GM12878 (cell line): ENCODE data around the gene SMYD5. TPM values are rescaled to one million over a fixed set of nuclear protein-coding genes. Genes with fewer than 3 reads are reported as not detected.
A peak's percentile ranks its signal among the peaks of the same experiment; 100 is the strongest.

Source experiments
- ATAC-seq: fragments of 200-7000 bp; cut with Tn5 transposase; 3 replicates; pipeline ENCODE4 v1.9.1; 2020; ENCODE audit warnings: mild to moderate bottlenecking, moderate library complexity
- BruUV-seq: library from RNA; stranded (reverse); fragments of 400-500 nt; replicated peaks from 2 replicates; lab custom pipeline; 2021; lab: Mats Ljungman, UMichigan
- CTCF ChIA-PET: fragments of 300-600 bp; sonication (Branson Sonifier 250); formaldehyde crosslinking; extraction: SDS; loops from one replicate; lab custom pipeline; 2021; ENCODE audit warnings: inconsistent platforms; lab: Yijun Ruan, JAX
- POLR2A ChIA-PET: fragments of 350-600 bp; formaldehyde crosslinking; extraction: SDS; loops from one replicate; lab custom pipeline; 2021; ENCODE audit warnings: inconsistent platforms; lab: Charles Lee
- RAD21 ChIA-PET: fragments of 300-600 bp; sonication (Branson Sonifier 250); formaldehyde crosslinking; loops from one replicate; lab custom pipeline; 2023; ENCODE audit warnings: antibody characterized with exemption; ENCODE audit not compliant: unreplicated experiment; lab: Charles Lee
- SMC1A ChIA-PET: fragments of 300-600 bp; sonication (Branson Sonifier 250); formaldehyde crosslinking; loops from one replicate; lab custom pipeline; 2023; ENCODE audit not compliant: unreplicated experiment, uncharacterized antibody; lab: Charles Lee
- DNase-seq: peaks from one replicate; pipeline ENCODE4 v3.0.0-alpha.2; 2011; ENCODE audit warnings: low read depth, low spot score
- FAIRE-seq: peaks from 3 replicates; lab custom pipeline; 2011; peaks lifted over from hg19 to GRCh38; lab: Jason Lieb, UNC
- H2AFZ ChIP-seq: 2 replicates; pipeline ENCODE4 v1.6.0; 2011; ENCODE audit warnings: low read depth, low read length, control low read depth; ENCODE audit not compliant: control insufficient read depth
- H3K27ac ChIP-seq: 2 replicates; pipeline ENCODE4 v1.5.1; 2011; ENCODE audit warnings: control low read depth; ENCODE audit not compliant: control insufficient read depth, insufficient read depth
- H3K27me3 ChIP-seq, 2 experiments: replicated peaks in 1 of 2; 2 replicates each; pipeline versions ENCODE4 v1.6.0 to v1.6.1; 2011; ENCODE audit warnings: low read length in 1 of 2; ENCODE audit not compliant: control insufficient read depth in 2 of 2, insufficient read depth in 2 of 2
- H3K36me3 ChIP-seq, 2 experiments: 2 replicates each; pipeline ENCODE4 v1.5.1; 2011; ENCODE audit warnings: low read length in 1 of 2; ENCODE audit not compliant: control insufficient read depth in 2 of 2, insufficient read depth in 2 of 2
- H3K4me1 ChIP-seq: 2 replicates; pipeline ENCODE4 v1.6.1; 2011; ENCODE audit warnings: mild to moderate bottlenecking, low read length, moderate library complexity, mixed read lengths; ENCODE audit not compliant: control insufficient read depth, insufficient read depth
- H3K4me2 ChIP-seq: 2 replicates; pipeline ENCODE4 v1.6.0; 2011; ENCODE audit warnings: control low read depth; ENCODE audit not compliant: control insufficient read depth, insufficient read depth
- H3K4me3 ChIP-seq: fragments of 200-600 bp; sonication (generic); 2 replicates; pipeline ENCODE4 v1.5.1; 2016
- H3K79me2 ChIP-seq: 2 replicates; pipeline ENCODE4 v1.6.0; 2011; ENCODE audit warnings: low read length; ENCODE audit not compliant: control insufficient read depth, insufficient read depth
- H3K9ac ChIP-seq: 2 replicates; pipeline ENCODE4 v1.8.0; 2011; ENCODE audit warnings: low read length, control low read depth, mixed read lengths; ENCODE audit not compliant: control insufficient read depth, insufficient read depth
- H3K9me3 ChIP-seq: replicated peaks from 3 replicates; pipeline ENCODE4 v1.5.1; 2011; ENCODE audit warnings: mild to moderate bottlenecking, low read length; ENCODE audit not compliant: control insufficient read depth, insufficient read depth
- H4K20me1 ChIP-seq: 2 replicates; pipeline ENCODE4 v1.6.0; 2011; ENCODE audit not compliant: control insufficient read depth, insufficient read depth
- ATF7 ChIP-seq: fragments of 450-650 bp; IDR thresholded peaks from 2 replicates; pipeline ENCODE4 v1.6.1; 2016; ENCODE audit warnings: low read depth, mild to moderate bottlenecking
- CBX5 ChIP-seq: sonication (generic); IDR thresholded peaks from 2 replicates; pipeline ENCODE4 v1.6.1; 2016; ENCODE audit warnings: low read depth, moderate library complexity, mild to moderate bottlenecking, inconsistent platforms
- CHD1 ChIP-seq: IDR thresholded peaks from 2 replicates; pipeline ENCODE4 v1.6.1; 2012; ENCODE audit warnings: low read depth, low read length, improper control_type of control experiment
- CREB1 ChIP-seq: IDR thresholded peaks from 2 replicates; pipeline ENCODE4 v1.6.1; 2012; ENCODE audit warnings: low read depth, mild to moderate bottlenecking, inconsistent platforms
- FOXK2 ChIP-seq: fragments of 450-650 bp; IDR thresholded peaks from 2 replicates; pipeline ENCODE4 v1.6.1; 2017; ENCODE audit warnings: mild to moderate bottlenecking, moderate library complexity
- IRF4 ChIP-seq: IDR thresholded peaks from 2 replicates; pipeline ENCODE4 v1.6.1; 2011; ENCODE audit warnings: low read depth, low read length
- KAT2A ChIP-seq: conservative IDR thresholded peaks from 2 replicates; pipeline ENCODE4 v1.6.1; 2011; ENCODE audit warnings: low read depth, low read length; ENCODE audit not compliant: control insufficient read depth
- NBN ChIP-seq: fragments of 450-650 bp; IDR thresholded peaks from 2 replicates; pipeline ENCODE4 v1.6.1; 2016
- PML ChIP-seq: IDR thresholded peaks from 2 replicates; pipeline ENCODE4 v1.6.1; 2012; ENCODE audit warnings: low read length, inconsistent platforms
- POU2F2 ChIP-seq: IDR thresholded peaks from 3 replicates; pipeline ENCODE4 v1.6.1; 2011; ENCODE audit warnings: low read depth, mild to moderate bottlenecking, low read length, borderline replicate concordance
- RELB ChIP-seq: fragments of 450-650 bp; IDR thresholded peaks from 2 replicates; pipeline ENCODE4 v1.6.1; 2017; ENCODE audit warnings: low read depth, mild to moderate bottlenecking, moderate library complexity
- SP1 ChIP-seq: IDR thresholded peaks from one replicate; pipeline ENCODE4 v1.6.1; 2011; ENCODE audit warnings: low read depth, low read length
- SRF ChIP-seq, 2 experiments: IDR thresholded peaks; 2 replicates each; pipeline ENCODE4 v1.6.1; 2011; ENCODE audit warnings: low read depth in 2 of 2, low read length in 2 of 2, mild to moderate bottlenecking in 1 of 2, moderate library complexity in 1 of 2
- SUZ12 ChIP-seq: fragments of 200-600 bp; sonication (generic); IDR thresholded peaks from one replicate; pipeline ENCODE4 v1.6.1; 2018; ENCODE audit warnings: antibody characterized with exemption, mild to moderate bottlenecking; ENCODE audit not compliant: unreplicated experiment
- YY1 ChIP-seq: IDR thresholded peaks from 2 replicates; pipeline ENCODE4 v1.6.1; 2011; ENCODE audit warnings: low read depth, mild to moderate bottlenecking, low read length
- ZNF207 ChIP-seq: fragments of 450-650 bp; IDR thresholded peaks from 2 replicates; pipeline ENCODE4 v1.6.1; 2014; ENCODE audit warnings: antibody characterized with exemption, mild to moderate bottlenecking, borderline replicate concordance
- WGBS: methylation state at CpG from one replicate; pipeline ENCODE4 v1.1.6; 2016; ENCODE audit warnings: low lambda C conversion rate; ENCODE audit not compliant: insufficient replicate concordance, insufficient coverage; ENCODE audit errors: missing lambda C conversion rate; 5-methylcytosine and 5-hydroxymethylcytosine counted together
- in situ Hi-C: fragments of 300-500 bp; cut with MboI; formaldehyde crosslinking; loops from 9 replicates; pipeline ENCODE4 v1.14.3; 2018; ENCODE audit warnings: mixed read lengths
- intact Hi-C: fragments of 100-400 bp; cut with micrococcal nuclease; formaldehyde crosslinking; loops from one replicate; pipeline ENCODE4 v1.14.2; 2022; ENCODE audit not compliant: unreplicated experiment
- polyA plus RNA-seq, 11 experiments: library from polyadenylated mRNA; depleted of rRNA in 4 of 11; unstranded in 6 of 11; stranded (reverse) in 5 of 11; fragments of >200 nt; fragmentation: Nextera tagmentation in 4 of 11; fragmentation: Illumina TruSeq in 1 of 11; extraction: Ambion mirVana in 4 of 11; extraction: Trizol in 1 of 11; gene quantifications; 1 replicate in 1 of 11; 2 replicates in 10 of 11; pipeline versions ENCODE4 v1.2.1 to v1.2.3, GENCODE V29; 2011 to 2016; ENCODE audit warnings: inconsistent platforms in 2 of 11, missing spikeins in 2 of 11, low read depth in 1 of 11
- total RNA-seq, 4 experiments: library from RNA; depleted of rRNA in 3 of 4; stranded (reverse); fragments of >200 nt in 3 of 4; fragmentation: Illumina TruSeq in 1 of 4; extraction: Trizol in 1 of 4; gene quantifications; 2 replicates each; pipeline versions ENCODE4 v1.2.1 to v1.2.3, GENCODE V29; 2013 to 2021
- TF ChIP-seq, protein P1 (sequence below): fragments of 450-650 bp; IDR thresholded peaks from 2 replicates; pipeline ENCODE4 v1.6.1; 2017; ENCODE audit warnings: mild to moderate bottlenecking, moderate library complexity
- TF ChIP-seq, protein P2 (sequence below): fragments of 450-650 bp; IDR thresholded peaks from 2 replicates; pipeline ENCODE4 v1.6.1; 2016; ENCODE audit warnings: mild to moderate bottlenecking
- TF ChIP-seq, protein P3 (sequence below): IDR thresholded peaks from 2 replicates; pipeline ENCODE4 v1.6.1; 2011; ENCODE audit warnings: low read depth, low read length, improper control_type of control experiment, borderline replicate concordance

Gene SMYD5
- total and polyA plus RNA-seq, 10 of the 15 experiments (the other 5 are each of a cell fraction or from before 2014, with no cell fraction given) = 6.1 to 35.3 (median 26.4) TPM

DNA sequence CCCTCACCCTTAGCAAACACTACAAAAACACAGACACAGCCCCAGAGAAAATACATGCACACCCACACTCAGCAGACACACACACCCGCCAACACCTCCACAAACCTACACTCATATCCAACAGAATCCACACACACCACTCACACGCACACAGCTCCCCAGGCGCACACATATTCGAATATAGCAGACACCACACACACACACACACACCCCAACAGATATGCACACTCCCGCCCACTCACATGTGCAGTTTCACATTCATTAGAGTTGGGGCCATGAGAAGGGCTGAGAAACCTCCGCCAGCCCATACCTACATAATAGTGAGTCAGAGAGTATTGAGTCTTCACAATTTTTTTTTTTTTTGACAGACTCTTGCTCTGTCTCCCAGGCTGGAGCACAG lies 41.1 kb upstream of the SMYD5 start:
- in situ Hi-C loops = no loop called here
- Histone ChIP-seq H3K27me3 (peaks cover 10 to 14% of the 10 kb centered on the region in 2 experiments; a peak in 3 of 4 replicates), H3K9me3 (no peaks in the 10 kb centered on the region), H3K36me3 (no peaks in the 10 kb centered on the region), H3K9ac (no peak overlapping the region), H3K4me1 (peaks cover 13% of the 10 kb centered on the region; the same call in 1 of the 2 replicates), H3K4me2 (no peak overlapping the region), H3K27ac (no peak overlapping the region), H2AFZ (no peak overlapping the region), H3K4me3 (no peak overlapping the region), H4K20me1 (no peaks in the 10 kb centered on the region), H3K79me2 (no peaks in the 10 kb centered on the region)
- WGBS = 8% methylated on average over 6 of the region's 6 CpGs
- ATAC-seq = peak; percentile 23
- intact Hi-C loops = no loop called here
- no TSS peak for BruUV-seq
- ChIA-PET CTCF (interaction anchor here (1.2 to 1.6 kb wide), 2 partner anchors 40 to 176 kb away, joined by 3 to 4 read pairs; no protein-coding TSS in a partner anchor), POLR2A (no interaction called here), SMC1A (no interaction called here), RAD21 (no interaction called here)
- no peak for FAIRE-seq
- DNase-seq = no peak
- TF ChIP-seq, protein P1, sequence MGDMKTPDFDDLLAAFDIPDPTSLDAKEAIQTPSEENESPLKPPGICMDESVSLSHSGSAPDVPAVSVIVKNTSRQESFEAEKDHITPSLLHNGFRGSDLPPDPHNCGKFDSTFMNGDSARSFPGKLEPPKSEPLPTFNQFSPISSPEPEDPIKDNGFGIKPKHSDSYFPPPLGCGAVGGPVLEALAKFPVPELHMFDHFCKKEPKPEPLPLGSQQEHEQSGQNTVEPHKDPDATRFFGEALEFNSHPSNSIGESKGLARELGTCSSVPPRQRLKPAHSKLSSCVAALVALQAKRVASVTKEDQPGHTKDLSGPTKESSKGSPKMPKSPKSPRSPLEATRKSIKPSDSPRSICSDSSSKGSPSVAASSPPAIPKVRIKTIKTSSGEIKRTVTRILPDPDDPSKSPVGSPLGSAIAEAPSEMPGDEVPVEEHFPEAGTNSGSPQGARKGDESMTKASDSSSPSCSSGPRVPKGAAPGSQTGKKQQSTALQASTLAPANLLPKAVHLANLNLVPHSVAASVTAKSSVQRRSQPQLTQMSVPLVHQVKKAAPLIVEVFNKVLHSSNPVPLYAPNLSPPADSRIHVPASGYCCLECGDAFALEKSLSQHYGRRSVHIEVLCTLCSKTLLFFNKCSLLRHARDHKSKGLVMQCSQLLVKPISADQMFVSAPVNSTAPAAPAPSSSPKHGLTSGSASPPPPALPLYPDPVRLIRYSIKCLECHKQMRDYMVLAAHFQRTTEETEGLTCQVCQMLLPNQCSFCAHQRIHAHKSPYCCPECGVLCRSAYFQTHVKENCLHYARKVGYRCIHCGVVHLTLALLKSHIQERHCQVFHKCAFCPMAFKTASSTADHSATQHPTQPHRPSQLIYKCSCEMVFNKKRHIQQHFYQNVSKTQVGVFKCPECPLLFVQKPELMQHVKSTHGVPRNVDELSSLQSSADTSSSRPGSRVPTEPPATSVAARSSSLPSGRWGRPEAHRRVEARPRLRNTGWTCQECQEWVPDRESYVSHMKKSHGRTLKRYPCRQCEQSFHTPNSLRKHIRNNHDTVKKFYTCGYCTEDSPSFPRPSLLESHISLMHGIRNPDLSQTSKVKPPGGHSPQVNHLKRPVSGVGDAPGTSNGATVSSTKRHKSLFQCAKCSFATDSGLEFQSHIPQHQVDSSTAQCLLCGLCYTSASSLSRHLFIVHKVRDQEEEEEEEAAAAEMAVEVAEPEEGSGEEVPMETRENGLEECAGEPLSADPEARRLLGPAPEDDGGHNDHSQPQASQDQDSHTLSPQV = no peak
- TF ChIP-seq ZNF207 (no peak), KAT2A (no peak), YY1 (no peak), FOXK2 (no peak), CBX5 (no peak), ATF7 (peak; percentile 72), SUZ12 (no peak), CREB1 (no peak), IRF4 (peak; percentile 85; the same call in 1 of the 2 replicates), RELB (0 out of 2 replicates have a peak, but pooled peaks have one; percentile 18), CHD1 (no peak), SRF (IDR thresholded peaks at IDR 0.05; ENCODE audit: low read depth in 2 of 2, low read length in 2 of 2) (no peak), PML (no peak), NBN (peak; percentile 57; the same call in 1 of the 2 replicates), POU2F2 (peak; percentile 58; the same call in 1 of the 3 replicates), SP1 (no peak)
- TF ChIP-seq, protein P2, sequence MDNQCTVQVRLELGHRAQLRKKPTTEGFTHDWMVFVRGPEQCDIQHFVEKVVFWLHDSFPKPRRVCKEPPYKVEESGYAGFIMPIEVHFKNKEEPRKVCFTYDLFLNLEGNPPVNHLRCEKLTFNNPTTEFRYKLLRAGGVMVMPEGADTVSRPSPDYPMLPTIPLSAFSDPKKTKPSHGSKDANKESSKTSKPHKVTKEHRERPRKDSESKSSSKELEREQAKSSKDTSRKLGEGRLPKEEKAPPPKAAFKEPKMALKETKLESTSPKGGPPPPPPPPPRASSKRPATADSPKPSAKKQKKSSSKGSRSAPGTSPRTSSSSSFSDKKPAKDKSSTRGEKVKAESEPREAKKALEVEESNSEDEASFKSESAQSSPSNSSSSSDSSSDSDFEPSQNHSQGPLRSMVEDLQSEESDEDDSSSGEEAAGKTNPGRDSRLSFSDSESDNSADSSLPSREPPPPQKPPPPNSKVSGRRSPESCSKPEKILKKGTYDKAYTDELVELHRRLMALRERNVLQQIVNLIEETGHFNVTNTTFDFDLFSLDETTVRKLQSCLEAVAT = 0 out of 2 replicates have a peak, but pooled peaks have one; percentile 42
- TF ChIP-seq, protein P3, sequence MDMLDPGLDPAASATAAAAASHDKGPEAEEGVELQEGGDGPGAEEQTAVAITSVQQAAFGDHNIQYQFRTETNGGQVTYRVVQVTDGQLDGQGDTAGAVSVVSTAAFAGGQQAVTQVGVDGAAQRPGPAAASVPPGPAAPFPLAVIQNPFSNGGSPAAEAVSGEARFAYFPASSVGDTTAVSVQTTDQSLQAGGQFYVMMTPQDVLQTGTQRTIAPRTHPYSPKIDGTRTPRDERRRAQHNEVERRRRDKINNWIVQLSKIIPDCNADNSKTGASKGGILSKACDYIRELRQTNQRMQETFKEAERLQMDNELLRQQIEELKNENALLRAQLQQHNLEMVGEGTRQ = no peak
